Measurements from ENCODE around the gene PCCA. TPM values are rescaled to one million over a fixed set of nuclear protein-coding genes. Genes with fewer than 3 reads are reported as not detected.
A peak's percentile ranks its signal among the peaks of the same experiment; 100 is the strongest.

PCCA gene
- total RNA-seq, 1 experiment from 2014 or later, result 52.8 TPM

- no peak overlapping the region for H3K27ac Mint-ChIP-seq
- DNase-seq (ENCODE audit: low spot score) (peak; percentile 58), ATAC-seq (peak; percentile 83)
- H3K4me1 Mint-ChIP-seq, result peaks cover 70% of the 10 kb centered on the region
- 0 out of 2 replicates have a peak, but pooled peaks have one; percentile 21 for TF ChIP-seq FOXP1 (CRISPR knock-in tag; IDR thresholded peaks at IDR 0.05; ENCODE audit: borderline replicate concordance)
- 0 out of 2 replicates have a peak, but pooled peaks have one; percentile 24 for TF ChIP-seq E2F5 (CRISPR knock-in tag; IDR thresholded peaks at IDR 0.05)
- peak; percentile 31; the same call in 1 of the 2 replicates for TF ChIP-seq USF2 (CRISPR knock-in tag; IDR thresholded peaks at IDR 0.05)
- TF ChIP-seq HMGXB4 (CRISPR knock-in tag; IDR thresholded peaks at IDR 0.05), result no peak
- no peak for TF ChIP-seq CREM (CRISPR knock-in tag; IDR thresholded peaks at IDR 0.05)
- peak; percentile 50; the same call in 1 of the 2 replicates for TF ChIP-seq MAX (CRISPR knock-in tag; IDR thresholded peaks at IDR 0.05)
- TF ChIP-seq AFF4 (CRISPR knock-in tag; IDR thresholded peaks at IDR 0.05; ENCODE audit: borderline replicate concordance), result peak; percentile 56; the same call in 1 of the 2 replicates
- H3K36me3 Mint-ChIP-seq, result no peaks in the 10 kb centered on the region
- CTCF ChIA-PET, result interaction anchor here (0.5 to 0.7 kb wide), 2 partner anchors 30 to 1444 kb away, joined by 3 read pairs; no protein-coding TSS in a partner anchor
- POLR2A ChIA-PET, result no interaction called here
- peak overlapping the region; percentile 25 for H3K4me3 Mint-ChIP-seq
- H3K27me3 Mint-ChIP-seq (ENCODE audit: low read depth), result no peaks in the 10 kb centered on the region
- H3K9me3 Mint-ChIP-seq, result no peaks in the 10 kb centered on the region
Observed at GRCh38 chr13:100520936-100521850, 432.3 kb downstream of the PCCA start.

GRCh38 chr13:100521851-100522617, 433.1 kb downstream of the PCCA start:
- Mint-ChIP-seq H3K27me3 (ENCODE audit: low read depth) (no peaks in the 10 kb centered on the region), H3K4me1 (peaks cover 70% of the 10 kb centered on the region), H3K36me3 (no peaks in the 10 kb centered on the region), H3K27ac (no peak overlapping the region), H3K9me3 (no peaks in the 10 kb centered on the region), H3K4me3 (no peak overlapping the region)
- POLR2A ChIA-PET, result no interaction called here
- no peak for ATAC-seq
- CTCF ChIA-PET, result no interaction called here
- no peak for DNase-seq (ENCODE audit: low spot score)
- TF ChIP-seq IRF2 (CRISPR knock-in tag; IDR thresholded peaks at IDR 0.05; ENCODE audit: borderline replicate concordance, low read depth), result no peak
- TF ChIP-seq STAT6 (CRISPR knock-in tag; conservative IDR thresholded peaks at IDR 0.05; ENCODE audit: low read depth), result no peak
- no peak for TF ChIP-seq AR (CRISPR knock-in tag; IDR thresholded peaks at IDR 0.05)
- no peak for TF ChIP-seq AFF4 (CRISPR knock-in tag; IDR thresholded peaks at IDR 0.05; ENCODE audit: borderline replicate concordance)
- no peak for TF ChIP-seq ZNF423 (CRISPR knock-in tag; IDR thresholded peaks at IDR 0.05)
